Placental pericyte (primary cell): ENCODE results near the gene PTGER1. TPM values are rescaled to one million over a fixed set of nuclear protein-coding genes. Genes with fewer than 3 reads are reported as not detected.

Experiments
- small RNA-seq: library from RNA; depleted of rRNA; stranded (forward); fragments of <200 nt; gene quantifications from one replicate; pipeline ENCODE3, GENCODE V24; 2012; ENCODE audit warnings: low replicate concordance
- total RNA-seq: library from RNA; depleted of rRNA; stranded (reverse); fragments of >200 nt; gene quantifications from 2 replicates; pipeline ENCODE4 v1.2.3, GENCODE V29; 2012

The PTGER1 gene
- 4.8 and 5.2 TPM in 2 replicates for total RNA-seq

GRCh38 chr19:14475251-14476073 lies at the start of gene PTGER1:
TSS of gene PTGER1 (minus strand) at chr19:14475354. CDS start at chr19:14474320, 1,034 bp downstream.

GRCh38 chr19:14517840-14518505 lies 42.8 kb upstream of the PTGER1 start, which contains the start of gene DNAJB1:
TSS of gene DNAJB1 (minus strand) at chr19:14518397. CDS start at chr19:14518349, 48 bp downstream.

GRCh38 chr19:14496029-14496833 lies 21.1 kb upstream of the PTGER1 start, which contains the start of gene GIPC1:
TSS of gene GIPC1 (minus strand) at chr19:14496127. CDS start at chr19:14482976, 13,151 bp downstream.

GRCh38 chr19:14432791-14433553 lies 42.2 kb downstream of the PTGER1 start, which contains the start of gene PKN1:
TSS of gene PKN1 (plus strand) at chr19:14433306. CDS start at chr19:14433522, 216 bp downstream.

Small RNAs within 50 kb of the gene (small RNA-seq; reads per million reads assigned to genes)
- gene SNRPGP15: not detected

Other genes starting within 250 kb of the PTGER1 start
- 33.9 and 104 TPM in 2 replicates for gene ADGRE5, start 93.9 kb downstream of the PTGER1 start, total RNA-seq
- gene DDX39A, start 56.0 kb downstream of the PTGER1 start, total RNA-seq: 58.6 and 141 TPM in 2 replicates
- 198 and 242 TPM in 2 replicates for gene PKN1, start 42.0 kb downstream of the PTGER1 start, total RNA-seq
- 145 and 197 TPM in 2 replicates for gene GIPC1, start 20.8 kb upstream of the PTGER1 start, total RNA-seq
- 103 and 105 TPM in 2 replicates for gene DNAJB1, start 43.0 kb upstream of the PTGER1 start, total RNA-seq
- 39.8 and 40.9 TPM in 2 replicates for gene TECR, start 54.2 kb upstream of the PTGER1 start, total RNA-seq
- gene NDUFB7, start 96.7 kb upstream of the PTGER1 start, total RNA-seq: 170 and 187 TPM in 2 replicates
- 0.14 TPM in 1 of 2 replicates, not detected in the other for gene CLEC17A, start 107.7 kb upstream of the PTGER1 start, total RNA-seq
- 0.14 TPM in 1 of 2 replicates, not detected in the other for gene ADGRE3, start 199.5 kb upstream of the PTGER1 start, total RNA-seq
- 11.5 and 25.4 TPM in 2 replicates for gene ZNF333, start 214.7 kb upstream of the PTGER1 start, total RNA-seq